GM19452 (cell line): Measurements from ENCODE around the gene MYO1B.

Experiments
- ATAC-seq: cut with Tn5 transposase; IDR thresholded peaks from one replicate; pipeline ENCODE4 v1.9.1; 2021; ENCODE audit not compliant: unreplicated experiment

Gene MYO1B

DNA sequence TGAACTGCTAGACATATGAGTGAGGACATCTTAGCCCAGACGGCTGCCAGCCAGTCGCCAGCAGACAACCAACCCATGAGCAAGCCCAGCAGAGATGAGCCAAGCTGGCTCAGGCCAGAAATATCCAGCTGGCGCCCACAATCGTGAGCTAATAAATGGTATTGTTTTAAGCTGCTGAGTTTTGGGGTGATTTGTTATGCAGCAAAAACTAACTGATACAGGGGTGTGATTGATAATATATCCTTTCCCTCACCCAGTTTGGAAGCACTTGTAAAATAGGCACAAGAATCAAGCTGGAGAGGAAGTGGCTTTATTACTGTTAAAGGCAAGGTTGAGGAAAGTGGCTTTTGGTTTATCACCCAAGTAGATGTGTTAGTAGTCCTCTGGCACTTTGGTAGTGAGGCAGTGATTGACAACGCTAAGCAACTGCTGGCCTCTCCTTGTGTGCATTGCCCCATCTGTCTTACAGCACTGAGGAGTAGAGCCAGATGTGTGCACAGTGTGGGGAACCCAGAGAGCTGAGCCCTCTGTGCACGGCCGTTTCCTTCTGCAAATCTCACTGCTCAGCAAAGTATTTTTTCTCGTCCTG lies 110.1 kb downstream of the MYO1B start:
- no peak for ATAC-seq

GRCh38 chr2:191357678-191358077 lies 112.5 kb downstream of the MYO1B start:
- ATAC-seq = no peak

GRCh38 chr2:191358325-191359025 lies 113.3 kb downstream of the MYO1B start:
- no peak for ATAC-seq

GRCh38 chr2:191359133-191359532 lies 113.9 kb downstream of the MYO1B start:
- ATAC-seq = no peak

GRCh38 chr2:191360918-191361317 lies 115.7 kb downstream of the MYO1B start:
- no peak for ATAC-seq

DNA sequence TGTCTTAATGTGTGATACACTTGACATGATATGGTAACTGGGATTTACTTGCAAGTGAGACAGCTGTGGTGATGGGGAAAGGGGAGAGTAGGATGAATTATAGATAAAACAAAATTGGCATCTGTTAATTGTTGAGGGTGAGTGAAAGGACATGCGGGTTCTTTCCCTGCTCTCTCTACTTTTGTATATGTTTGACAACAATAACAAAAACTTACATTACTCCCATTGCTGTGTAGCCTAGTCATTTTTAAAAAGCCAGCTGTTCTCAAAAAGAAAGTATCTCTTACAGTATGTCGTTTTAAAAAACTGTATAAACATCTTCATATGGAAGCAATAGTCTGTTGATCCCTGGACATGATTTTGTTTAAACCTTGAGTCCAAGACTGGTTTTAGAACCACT lies 117.6 kb downstream of the MYO1B start:
- ATAC-seq = no peak

DNA sequence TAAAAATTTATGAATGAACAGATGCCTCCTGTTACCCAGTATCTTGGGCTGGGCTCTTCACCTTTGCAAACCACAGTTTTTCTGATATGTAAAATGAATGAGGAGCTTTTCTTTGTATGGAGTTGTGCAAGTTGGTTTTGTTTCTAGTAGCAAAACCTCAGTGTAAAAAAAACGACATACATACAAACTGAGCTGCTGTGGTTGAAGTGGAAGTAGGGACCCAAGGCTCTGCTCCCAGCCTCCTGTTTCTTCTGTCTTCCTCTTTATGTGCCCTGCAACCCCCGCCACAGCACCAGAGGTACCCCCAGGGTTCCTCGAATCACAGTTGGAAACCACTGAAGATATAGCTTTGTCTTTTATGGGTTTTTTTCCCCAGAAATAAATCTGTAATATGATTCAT lies 118.1 kb downstream of the MYO1B start:
- no peak for ATAC-seq

- no peak for ATAC-seq
These were observed 119.9 kb downstream of the MYO1B start for GRCh38 chr2:191365089-191365488.

DNA sequence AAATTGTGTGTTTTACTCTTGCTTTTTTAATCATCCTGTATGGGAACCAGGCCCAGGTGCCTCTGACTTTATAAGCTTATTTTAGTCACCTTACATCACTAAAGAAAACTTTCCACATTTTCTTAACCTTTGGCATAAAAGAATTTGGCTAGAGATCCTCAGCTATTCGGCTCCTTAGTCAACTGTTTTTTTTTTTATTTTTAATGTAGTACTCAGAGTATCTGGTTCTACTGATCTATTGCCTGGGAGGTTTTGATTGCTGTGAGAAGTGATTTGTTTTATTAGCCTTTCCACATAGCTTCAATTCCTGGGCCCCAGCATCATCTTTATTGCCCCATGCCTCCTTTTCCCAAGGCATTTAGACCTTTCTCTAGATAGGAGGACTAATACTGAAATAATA lies 121.0 kb downstream of the MYO1B start:
- no peak for ATAC-seq

DNA sequence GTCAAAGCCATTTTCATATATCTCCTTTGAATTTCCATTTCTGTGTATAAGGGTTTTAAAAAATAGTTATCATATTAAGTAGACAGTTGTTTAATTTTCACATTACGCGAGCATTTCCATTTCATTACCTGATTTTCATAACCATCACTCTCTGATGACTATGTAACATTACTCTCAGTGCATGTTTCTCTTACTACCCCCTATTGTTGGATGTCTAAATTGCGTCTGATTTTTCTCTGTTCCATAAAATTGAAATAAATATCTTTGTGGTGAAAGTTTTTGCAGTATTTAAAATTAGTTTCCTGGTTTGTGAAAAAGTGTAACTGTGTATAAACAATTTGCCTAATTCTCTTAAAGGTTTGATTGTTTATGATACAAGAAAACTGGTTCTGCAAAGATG lies 123.8 kb downstream of the MYO1B start:
- no peak for ATAC-seq

- no peak for ATAC-seq
These were observed 129.2 kb downstream of the MYO1B start for GRCh38 chr2:191374366-191374765.

GRCh38 chr2:191374939-191375338 lies 129.7 kb downstream of the MYO1B start:
- no peak for ATAC-seq

DNA sequence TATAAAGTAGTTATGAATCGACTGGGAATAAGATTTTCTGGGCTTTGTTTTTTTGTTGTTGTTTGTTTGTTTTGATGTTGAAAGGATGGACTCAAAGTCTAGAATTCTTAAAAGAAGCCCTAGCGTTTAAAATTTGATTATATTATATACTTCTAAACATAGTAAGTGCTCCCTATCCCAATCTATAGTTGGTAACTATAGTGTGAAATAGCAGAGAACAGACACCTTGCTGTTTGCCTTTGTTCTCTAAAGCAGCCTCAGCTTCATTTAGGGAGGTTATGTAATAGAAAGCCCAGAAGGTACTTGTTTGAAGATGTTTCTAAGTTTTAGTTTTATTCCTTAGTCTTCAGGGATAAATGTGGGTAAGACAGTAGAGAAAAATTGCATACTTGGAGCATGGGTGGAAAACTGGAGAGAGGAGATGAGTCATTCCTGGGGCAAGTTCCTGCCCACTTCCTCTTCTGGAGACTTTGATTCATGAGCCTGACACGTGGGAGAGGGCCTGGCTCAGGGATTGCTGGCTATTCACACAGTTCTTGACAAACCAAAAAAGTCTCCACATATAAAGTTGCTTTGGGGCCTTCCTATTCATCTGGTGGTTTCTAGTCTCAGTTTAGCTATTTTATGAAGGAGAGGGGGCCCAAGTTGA lies 131.9 kb downstream of the MYO1B start:
- peak; percentile 79 for ATAC-seq

GRCh38 chr2:191379375-191379774 lies 134.2 kb downstream of the MYO1B start:
- ATAC-seq = no peak

GRCh38 chr2:191382801-191383200 lies 137.6 kb downstream of the MYO1B start:
- ATAC-seq = no peak

DNA sequence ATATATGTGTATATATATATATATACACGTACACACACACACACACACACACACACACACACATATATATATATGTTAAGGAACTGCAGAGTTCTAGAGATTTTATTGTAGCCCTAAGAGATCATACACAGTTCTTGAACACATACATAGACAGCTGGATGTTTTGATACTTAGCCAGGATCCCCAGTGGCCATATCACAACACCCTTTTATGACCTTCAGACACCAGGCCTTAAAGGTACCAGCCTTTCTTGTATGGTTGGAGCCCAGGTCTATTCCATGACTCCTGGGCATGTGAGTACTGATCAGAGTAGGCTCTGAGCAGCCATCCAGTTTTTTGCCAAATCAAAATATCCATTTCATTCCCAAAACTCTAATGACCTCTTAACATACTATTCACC lies 138.3 kb downstream of the MYO1B start:
- ATAC-seq = no peak

GRCh38 chr2:191384829-191385228 lies 139.6 kb downstream of the MYO1B start:
- ATAC-seq = no peak

DNA sequence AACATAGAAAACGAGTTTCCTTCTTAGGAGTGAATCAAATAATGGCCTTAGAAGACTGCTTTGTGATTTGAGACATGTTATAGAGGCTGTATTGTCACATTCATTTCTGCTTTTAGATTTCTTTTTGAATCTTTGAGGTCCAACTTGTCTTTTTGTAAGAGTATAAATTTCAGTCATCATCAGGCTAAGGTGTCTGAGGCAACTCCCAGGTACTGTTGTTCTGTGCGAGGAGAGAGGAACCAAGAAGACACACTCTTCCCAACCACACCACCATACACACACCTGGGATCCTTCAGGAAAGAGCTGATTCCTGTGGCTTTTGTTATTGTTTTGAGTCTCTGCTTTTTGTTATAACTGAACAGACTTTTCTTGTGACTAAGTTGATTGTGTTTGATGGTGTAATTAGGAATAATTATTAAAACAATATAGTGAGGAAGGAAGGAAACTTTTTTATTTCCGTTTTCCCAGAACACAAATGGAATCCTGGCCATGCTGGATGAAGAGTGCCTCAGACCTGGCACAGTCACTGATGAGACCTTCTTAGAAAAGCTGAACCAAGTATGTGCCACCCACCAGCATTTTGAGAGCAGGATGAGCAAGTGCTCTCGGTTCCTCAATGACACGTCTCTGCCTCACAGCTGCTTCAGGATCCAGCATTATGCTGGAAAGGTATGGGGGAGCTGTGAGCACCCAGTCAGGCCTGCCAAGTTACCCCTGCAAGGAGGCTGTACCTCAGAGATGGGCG lies 140.4 kb downstream of the MYO1B start:
- ATAC-seq = no peak

- ATAC-seq = no peak
These were observed 141.8 kb downstream of the MYO1B start for GRCh38 chr2:191386938-191387536.

GRCh38 chr2:191389288-191389687 lies 144.1 kb downstream of the MYO1B start:
- no peak for ATAC-seq

- ATAC-seq = no peak
These were observed 146.0 kb downstream of the MYO1B start for GRCh38 chr2:191391171-191391570.
